OCI-LY7 (cell line): ENCODE measurements around the gene ADAMTS2.

Source experiments
- EZH2phosphoT487 ChIP-seq: fragments of 200-600 bp; sonication (generic); IDR thresholded peaks from 2 replicates; pipeline ENCODE4 v1.6.1; 2018; ENCODE audit warnings: low read depth, borderline replicate concordance, mild to moderate bottlenecking, mixed run types, antibody characterized with exemption, low read length, moderate library complexity, mixed read lengths
- TF ChIP-seq, protein P1 (sequence below): fragments of 200-600 bp; sonication (generic); conservative IDR thresholded peaks from 2 replicates; pipeline ENCODE4 v1.5.1; 2014; ENCODE audit warnings: mild to moderate bottlenecking, antibody characterized with exemption, low read length, moderate library complexity, mixed read lengths

DNA sequence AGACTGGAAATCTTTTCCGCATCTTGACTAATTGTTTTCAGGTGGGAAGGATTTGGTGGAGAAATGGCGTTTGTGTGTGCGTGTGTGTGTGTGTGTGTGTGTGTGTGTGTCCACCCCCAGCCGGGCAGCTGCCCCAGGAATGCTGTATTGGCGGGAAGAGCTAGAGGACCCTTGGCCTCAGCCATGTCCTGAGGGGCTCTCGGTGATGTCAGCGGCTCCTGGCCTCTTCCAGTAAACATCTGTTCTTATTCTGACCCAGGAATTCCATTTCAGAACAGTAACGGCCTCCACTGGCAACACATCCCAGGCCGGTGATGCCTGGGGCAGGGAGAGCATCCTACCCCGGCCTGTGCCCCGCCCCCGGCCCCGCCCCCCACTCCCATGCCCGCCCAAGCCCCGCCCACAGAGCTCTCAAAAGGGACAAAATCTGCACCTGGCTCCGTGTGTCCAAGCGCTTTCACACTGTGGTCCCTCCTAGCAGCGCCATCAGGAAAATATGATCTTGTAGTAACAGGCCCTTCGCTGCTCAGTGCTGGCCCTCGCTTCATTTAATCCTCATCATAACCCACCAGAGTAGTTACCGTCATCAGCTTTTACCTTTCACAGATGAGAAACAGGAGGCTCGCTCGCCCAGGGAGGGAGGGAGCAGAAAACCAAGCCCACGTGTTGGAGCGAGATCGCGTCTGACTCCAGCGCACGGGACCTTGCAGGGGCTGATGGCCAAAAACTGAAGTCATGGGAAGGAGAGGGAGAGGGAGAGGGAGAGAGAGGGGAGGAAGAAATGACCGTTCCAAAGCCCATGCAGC is 18.9 kb downstream of the ADAMTS2 start:
- TF ChIP-seq, protein P1, sequence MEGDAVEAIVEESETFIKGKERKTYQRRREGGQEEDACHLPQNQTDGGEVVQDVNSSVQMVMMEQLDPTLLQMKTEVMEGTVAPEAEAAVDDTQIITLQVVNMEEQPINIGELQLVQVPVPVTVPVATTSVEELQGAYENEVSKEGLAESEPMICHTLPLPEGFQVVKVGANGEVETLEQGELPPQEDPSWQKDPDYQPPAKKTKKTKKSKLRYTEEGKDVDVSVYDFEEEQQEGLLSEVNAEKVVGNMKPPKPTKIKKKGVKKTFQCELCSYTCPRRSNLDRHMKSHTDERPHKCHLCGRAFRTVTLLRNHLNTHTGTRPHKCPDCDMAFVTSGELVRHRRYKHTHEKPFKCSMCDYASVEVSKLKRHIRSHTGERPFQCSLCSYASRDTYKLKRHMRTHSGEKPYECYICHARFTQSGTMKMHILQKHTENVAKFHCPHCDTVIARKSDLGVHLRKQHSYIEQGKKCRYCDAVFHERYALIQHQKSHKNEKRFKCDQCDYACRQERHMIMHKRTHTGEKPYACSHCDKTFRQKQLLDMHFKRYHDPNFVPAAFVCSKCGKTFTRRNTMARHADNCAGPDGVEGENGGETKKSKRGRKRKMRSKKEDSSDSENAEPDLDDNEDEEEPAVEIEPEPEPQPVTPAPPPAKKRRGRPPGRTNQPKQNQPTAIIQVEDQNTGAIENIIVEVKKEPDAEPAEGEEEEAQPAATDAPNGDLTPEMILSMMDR, result no peak
- TF ChIP-seq EZH2phosphoT487, result no peak
